OCI-LY1 (cell line): ENCODE measurements around the gene CCL19.

Experiments used
- H2AFZ ChIP-seq: fragments of 200-600 bp; sonication (generic), shearing (Covaris generic); 2 replicates; pipeline ENCODE4 v1.6.0; 2014; ENCODE audit warnings: antibody characterized with exemption, mild to moderate bottlenecking, low read length
- H3F3A ChIP-seq: fragments of 200-600 bp; sonication (generic), shearing (Covaris generic); 2 replicates; pipeline ENCODE4 v1.6.0; 2014; ENCODE audit warnings: mild to moderate bottlenecking, antibody characterized with exemption, low read length, moderate library complexity; ENCODE audit not compliant: insufficient read depth
- H3K27ac ChIP-seq: fragments of 200-600 bp; sonication (generic); 2 replicates; pipeline ENCODE4 v1.5.1; 2014; ENCODE audit warnings: low read length, mixed run types, mild to moderate bottlenecking, low read depth; ENCODE audit not compliant: poor library complexity, severe bottlenecking
- H3K27me3 ChIP-seq: fragments of 200-600 bp; sonication (generic); 2 replicates; pipeline ENCODE4 v1.6.0; 2014; ENCODE audit warnings: antibody characterized with exemption, mild to moderate bottlenecking, low read length, moderate library complexity; ENCODE audit not compliant: insufficient read depth
- H3K36me3 ChIP-seq: fragments of 200-600 bp; sonication (generic); 2 replicates; pipeline ENCODE4 v1.6.1; 2014; ENCODE audit warnings: mild to moderate bottlenecking, antibody characterized with exemption, low read length, moderate library complexity, mixed read lengths; ENCODE audit not compliant: insufficient read depth
- H3K4me1 ChIP-seq: fragments of 200-600 bp; sonication (generic); 2 replicates; pipeline ENCODE4 v1.5.1; 2014; ENCODE audit warnings: mild to moderate bottlenecking, low read length, moderate library complexity; ENCODE audit not compliant: insufficient read depth, severe bottlenecking
- H3K4me2 ChIP-seq: fragments of 200-600 bp; sonication (generic), shearing (Covaris generic); 2 replicates; pipeline ENCODE4 v1.6.1; 2014; ENCODE audit warnings: low read length
- H3K4me3 ChIP-seq: fragments of 200-600 bp; sonication (generic); 2 replicates; pipeline ENCODE4 v1.5.1; 2014; ENCODE audit warnings: low read length, low read depth, mild to moderate bottlenecking, mixed read lengths; ENCODE audit not compliant: poor library complexity, severe bottlenecking
- H3K79me2 ChIP-seq: fragments of 200-600 bp; shearing (Covaris generic); 2 replicates; pipeline ENCODE4 v1.6.1; 2016; ENCODE audit warnings: mixed run types, low read length, mixed read lengths; ENCODE audit not compliant: insufficient read depth
- H3K9ac ChIP-seq: fragments of 200-600 bp; sonication (generic), shearing (Covaris generic); 2 replicates; pipeline ENCODE4 v1.6.1; 2014; ENCODE audit warnings: mild to moderate bottlenecking, low read length, mixed read lengths
- H3K9me2 ChIP-seq: fragments of 200-600 bp; sonication (generic), shearing (Covaris generic); 2 replicates; pipeline ENCODE4 v1.6.1; 2014; ENCODE audit warnings: low read depth, mild to moderate bottlenecking, low read length, mixed read lengths
- H3K9me3 ChIP-seq: fragments of 200-600 bp; shearing (Covaris generic); 2 replicates; pipeline ENCODE4 v1.6.1; 2014; ENCODE audit warnings: low read length, mixed read lengths
- H4K20me1 ChIP-seq: fragments of 200-600 bp; sonication (generic), shearing (Covaris generic); 2 replicates; pipeline ENCODE4 v1.6.0; 2016; ENCODE audit warnings: mild to moderate bottlenecking, low read length; ENCODE audit not compliant: insufficient read depth
- EZH2 ChIP-seq: fragments of 200-600 bp; sonication (generic), shearing (Covaris generic); IDR thresholded peaks from 2 replicates; pipeline ENCODE4 v1.8.0; 2017; ENCODE audit warnings: borderline replicate concordance, mixed run types, mild to moderate bottlenecking, antibody characterized with exemption, low read length, moderate library complexity, mixed read lengths
- TF ChIP-seq, protein P1 (sequence below): fragments of 200-600 bp; sonication (generic), shearing (Covaris generic); IDR thresholded peaks from 2 replicates; pipeline ENCODE4 v1.5.1; 2017; ENCODE audit warnings: mild to moderate bottlenecking, antibody characterized with exemption, low read length, moderate library complexity, mixed read lengths

Gene CCL19

GRCh38 chr9:34716711-34717110, 25.6 kb upstream of the CCL19 start:
- no peak overlapping the region for H3K27ac ChIP-seq
- H3K79me2 ChIP-seq: no peaks in the 10 kb centered on the region
- no peak for TF ChIP-seq EZH2
- TF ChIP-seq, protein P1, sequence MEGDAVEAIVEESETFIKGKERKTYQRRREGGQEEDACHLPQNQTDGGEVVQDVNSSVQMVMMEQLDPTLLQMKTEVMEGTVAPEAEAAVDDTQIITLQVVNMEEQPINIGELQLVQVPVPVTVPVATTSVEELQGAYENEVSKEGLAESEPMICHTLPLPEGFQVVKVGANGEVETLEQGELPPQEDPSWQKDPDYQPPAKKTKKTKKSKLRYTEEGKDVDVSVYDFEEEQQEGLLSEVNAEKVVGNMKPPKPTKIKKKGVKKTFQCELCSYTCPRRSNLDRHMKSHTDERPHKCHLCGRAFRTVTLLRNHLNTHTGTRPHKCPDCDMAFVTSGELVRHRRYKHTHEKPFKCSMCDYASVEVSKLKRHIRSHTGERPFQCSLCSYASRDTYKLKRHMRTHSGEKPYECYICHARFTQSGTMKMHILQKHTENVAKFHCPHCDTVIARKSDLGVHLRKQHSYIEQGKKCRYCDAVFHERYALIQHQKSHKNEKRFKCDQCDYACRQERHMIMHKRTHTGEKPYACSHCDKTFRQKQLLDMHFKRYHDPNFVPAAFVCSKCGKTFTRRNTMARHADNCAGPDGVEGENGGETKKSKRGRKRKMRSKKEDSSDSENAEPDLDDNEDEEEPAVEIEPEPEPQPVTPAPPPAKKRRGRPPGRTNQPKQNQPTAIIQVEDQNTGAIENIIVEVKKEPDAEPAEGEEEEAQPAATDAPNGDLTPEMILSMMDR: no peak
- no peak overlapping the region for H3K4me3 ChIP-seq
- no peaks in the 10 kb centered on the region for H3F3A ChIP-seq
- H3K27me3 ChIP-seq: no peaks in the 10 kb centered on the region; the same call in 1 of the 2 replicates
- no peaks in the 10 kb centered on the region for H4K20me1 ChIP-seq
- no peaks in the 10 kb centered on the region for H3K9me2 ChIP-seq
- no peak overlapping the region for H3K4me2 ChIP-seq
- H2AFZ ChIP-seq: no peak overlapping the region
- H3K4me1 ChIP-seq: no peaks in the 10 kb centered on the region
- no peak overlapping the region for H3K9ac ChIP-seq
- H3K9me3 ChIP-seq: no peaks in the 10 kb centered on the region
- H3K36me3 ChIP-seq: no peaks in the 10 kb centered on the region

- no peaks in the 10 kb centered on the region for H3F3A ChIP-seq
- H3K9ac ChIP-seq: no peak overlapping the region
- H4K20me1 ChIP-seq: no peaks in the 10 kb centered on the region
- H3K79me2 ChIP-seq: no peaks in the 10 kb centered on the region
- H3K9me2 ChIP-seq: no peaks in the 10 kb centered on the region
- no peak for TF ChIP-seq EZH2
- TF ChIP-seq, protein P1: no peak
- H3K27ac ChIP-seq: no peak overlapping the region
- H2AFZ ChIP-seq: no peak overlapping the region
- no peaks in the 10 kb centered on the region for H3K36me3 ChIP-seq
- no peak overlapping the region for H3K4me3 ChIP-seq
- H3K4me2 ChIP-seq: no peak overlapping the region
- no peaks in the 10 kb centered on the region for H3K4me1 ChIP-seq
- H3K27me3 ChIP-seq: no peaks in the 10 kb centered on the region; the same call in 1 of the 2 replicates
- H3K9me3 ChIP-seq: no peaks in the 10 kb centered on the region
Measured at GRCh38 chr9:34715639-34716215, 24.7 kb upstream of the CCL19 start.

DNA sequence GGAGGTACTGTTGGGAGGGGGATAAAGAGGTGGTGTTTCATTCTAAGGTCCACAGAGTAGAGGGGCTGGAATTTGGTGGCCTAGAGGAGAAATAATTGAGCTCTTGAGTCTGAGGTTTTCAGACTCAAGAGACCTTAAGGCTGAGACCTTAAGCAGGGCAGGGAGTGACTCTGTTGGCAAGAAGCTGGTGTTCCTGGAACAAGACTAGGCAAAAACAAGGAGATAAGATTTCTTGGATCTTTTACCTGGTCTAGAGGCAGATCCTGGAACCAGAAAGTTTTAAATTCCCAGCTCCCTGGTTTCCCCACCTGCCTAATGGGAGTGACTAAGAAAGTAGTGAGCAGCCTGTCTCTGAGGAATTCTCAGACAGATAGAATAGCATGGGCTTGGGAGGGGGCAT, 22.9 kb upstream of the CCL19 start:
- Histone ChIP-seq H3K4me2 (no peak overlapping the region), H3K36me3 (no peaks in the 10 kb centered on the region), H3K9me2 (no peaks in the 10 kb centered on the region), H4K20me1 (no peaks in the 10 kb centered on the region), H2AFZ (no peak overlapping the region), H3K27ac (no peak overlapping the region), H3K27me3 (no peaks in the 10 kb centered on the region; the same call in 1 of the 2 replicates), H3K4me1 (no peaks in the 10 kb centered on the region), H3K79me2 (no peaks in the 10 kb centered on the region), H3K4me3 (no peak overlapping the region), H3F3A (no peaks in the 10 kb centered on the region), H3K9ac (no peak overlapping the region), H3K9me3 (no peaks in the 10 kb centered on the region)
- TF ChIP-seq, protein P1: no peak
- no peak for TF ChIP-seq EZH2
